HG03066 (cell line): ENCODE measurements around the gene CLCN3.
A peak's percentile ranks its signal among the peaks of the same experiment; 100 is the strongest.
"Not testable (repeated sequence)": the region's sequence is repeated elsewhere in the genome, so short reads cannot be mapped to it uniquely, and the experiment has no call there.

ENCODE experiments used
- ATAC-seq: cut with Tn5 transposase; IDR thresholded peaks from one replicate; pipeline ENCODE4 v1.9.1; 2021; ENCODE audit warnings: low read depth; ENCODE audit not compliant: unreplicated experiment

CLCN3 gene

GRCh38 chr4:169682372-169683047 lies 62.1 kb downstream of the CLCN3 start:
- ATAC-seq, result no peak

GRCh38 chr4:169689681-169690080 lies 69.3 kb downstream of the CLCN3 start:
- no peak for ATAC-seq

GRCh38 chr4:169690787-169691186 lies 70.4 kb downstream of the CLCN3 start:
- ATAC-seq, result no peak

GRCh38 chr4:169698331-169698730 lies 78.0 kb downstream of the CLCN3 start:
- no peak for ATAC-seq

- ATAC-seq, result no peak
Observed at GRCh38 chr4:169707958-169708643, 87.7 kb downstream of the CLCN3 start.

- ATAC-seq, result no peak
Observed at GRCh38 chr4:169715826-169716225, 95.4 kb downstream of the CLCN3 start.

- ATAC-seq, result no peak
Observed at GRCh38 chr4:169716677-169717076, 96.3 kb downstream of the CLCN3 start.

- no peak for ATAC-seq
Observed at GRCh38 chr4:169720529-169720928, 100.2 kb downstream of the CLCN3 start.

GRCh38 chr4:169723207-169723965 lies 103.0 kb downstream of the CLCN3 start:
- ATAC-seq, result no peak

- no peak for ATAC-seq
Observed at GRCh38 chr4:169724260-169724659, 103.9 kb downstream of the CLCN3 start.

GRCh38 chr4:169727616-169728015 lies 107.2 kb downstream of the CLCN3 start:
- ATAC-seq, result no peak

GRCh38 chr4:169730564-169730963 lies 110.2 kb downstream of the CLCN3 start:
- ATAC-seq, result no peak

- not testable (repeated sequence) for ATAC-seq
Observed at GRCh38 chr4:169738604-169739003, 118.2 kb downstream of the CLCN3 start.

- ATAC-seq, result no peak
Observed at GRCh38 chr4:169741569-169741968, 121.2 kb downstream of the CLCN3 start.

GRCh38 chr4:169744601-169745000 lies 124.2 kb downstream of the CLCN3 start:
- ATAC-seq, result no peak

- no peak for ATAC-seq
Observed at GRCh38 chr4:169745291-169745690, 124.9 kb downstream of the CLCN3 start.

GRCh38 chr4:169756971-169757574 lies 136.7 kb downstream of the CLCN3 start:
- ATAC-seq, result peak; percentile 33

GRCh38 chr4:169757575-169758184 lies 137.3 kb downstream of the CLCN3 start, which contains the start of gene HPF1:
HPF1 (minus strand) TSS chr4:169757944; CDS start chr4:169757877, 67 bp downstream.
- ATAC-seq, result peak; percentile 92

GRCh38 chr4:169758401-169758962 lies 138.1 kb downstream of the CLCN3 start:
- ATAC-seq, result no peak

- no peak for ATAC-seq
Observed at GRCh38 chr4:169761846-169762245, 141.5 kb downstream of the CLCN3 start.
